ENCODE data around the gene HOXB2.

The HOXB2 gene

GRCh38 chr17:48545022-48545375, at the start of gene HOXB2:
TSS of gene HOXB2 (minus strand) at chr17:48545109. CDS start at chr17:48544911, 198 bp downstream.
- no peak for DNase-seq

DNA sequence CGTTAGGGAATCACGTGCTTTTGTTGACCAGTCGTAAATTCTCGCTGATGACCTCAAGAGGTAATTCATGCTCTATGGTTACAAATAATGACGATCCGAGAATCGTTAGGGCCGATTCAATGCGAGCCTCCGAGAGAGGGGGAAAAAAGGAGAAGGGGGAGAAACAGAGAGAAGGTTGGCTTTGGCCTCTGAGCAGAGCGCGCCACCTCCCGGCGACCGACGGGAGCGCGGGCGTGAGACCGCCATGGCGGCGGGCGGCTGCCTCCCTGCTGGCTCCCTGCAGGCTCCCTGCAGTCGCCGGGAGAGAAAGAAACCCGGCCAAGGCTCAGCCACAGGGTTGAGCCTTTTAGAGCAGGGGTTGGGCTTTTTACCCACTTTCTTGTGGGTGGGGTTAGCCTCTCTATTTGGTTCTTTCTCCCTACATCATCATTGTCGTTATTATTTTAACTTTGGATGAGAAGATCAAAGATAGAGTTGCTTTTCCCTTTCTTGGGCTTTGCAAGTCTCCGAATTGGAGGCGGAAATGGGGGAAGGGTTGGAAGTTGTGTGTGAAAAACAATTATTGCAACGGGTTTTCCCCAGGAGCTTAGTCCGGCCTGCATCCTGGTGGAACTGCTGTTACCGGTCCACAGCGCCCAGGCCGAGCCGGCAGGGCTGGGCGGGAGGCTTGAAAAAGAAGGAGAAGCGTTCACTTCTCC, 49.1 kb upstream of the HOXB2 start:
- peak; percentile 87 to 95 for DNase-seq

- DNase-seq = no peak
Measured at GRCh38 chr17:48593126-48593829, 48.4 kb upstream of the HOXB2 start, which contains the start of gene HOXB5. TSS of gene HOXB5 (minus strand) at chr17:48593779. CDS start at chr17:48593682, 97 bp downstream.

GRCh38 chr17:48592577-48592976, 47.7 kb upstream of the HOXB2 start:
- DNase-seq = no peak

GRCh38 chr17:48592057-48592514, 47.2 kb upstream of the HOXB2 start:
- no peak for DNase-seq

DNA sequence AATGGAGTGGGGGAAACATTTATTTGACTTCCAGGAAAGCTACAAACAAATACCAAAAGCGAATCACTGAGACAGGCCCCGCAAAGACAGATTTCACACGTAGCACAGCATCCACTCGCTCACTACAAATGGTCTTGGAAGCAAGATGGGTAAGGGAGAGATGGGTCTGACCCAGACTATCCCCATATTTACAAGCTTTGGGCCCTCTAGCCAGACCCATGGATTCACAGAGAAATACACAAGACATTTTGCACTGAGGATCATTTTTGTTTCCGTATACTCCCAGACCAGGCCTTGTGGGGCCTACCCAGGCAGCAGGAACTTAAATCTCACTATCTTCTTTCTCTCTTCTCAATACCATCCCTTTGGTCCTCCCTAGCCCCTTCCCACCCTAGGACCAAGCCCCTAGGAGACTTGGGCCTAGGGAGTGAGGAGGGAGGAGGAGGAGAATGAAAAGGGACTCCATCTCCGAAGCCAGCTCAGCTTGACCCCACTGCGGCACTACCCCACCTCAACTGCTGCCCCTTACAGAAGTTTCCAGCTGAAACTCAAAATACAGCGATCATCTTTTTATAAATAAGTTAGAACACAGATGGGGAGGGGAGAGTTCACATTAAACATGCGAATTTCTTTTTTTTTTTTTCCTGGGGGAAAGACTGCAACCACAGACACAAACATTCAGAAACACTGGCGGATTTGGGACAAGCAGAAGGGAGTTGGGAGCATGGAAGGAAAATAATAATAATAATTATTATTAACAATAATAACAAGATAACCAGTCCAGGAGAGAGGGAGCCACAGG, 46.5 kb upstream of the HOXB2 start:
- DNase-seq = no peak

DNA sequence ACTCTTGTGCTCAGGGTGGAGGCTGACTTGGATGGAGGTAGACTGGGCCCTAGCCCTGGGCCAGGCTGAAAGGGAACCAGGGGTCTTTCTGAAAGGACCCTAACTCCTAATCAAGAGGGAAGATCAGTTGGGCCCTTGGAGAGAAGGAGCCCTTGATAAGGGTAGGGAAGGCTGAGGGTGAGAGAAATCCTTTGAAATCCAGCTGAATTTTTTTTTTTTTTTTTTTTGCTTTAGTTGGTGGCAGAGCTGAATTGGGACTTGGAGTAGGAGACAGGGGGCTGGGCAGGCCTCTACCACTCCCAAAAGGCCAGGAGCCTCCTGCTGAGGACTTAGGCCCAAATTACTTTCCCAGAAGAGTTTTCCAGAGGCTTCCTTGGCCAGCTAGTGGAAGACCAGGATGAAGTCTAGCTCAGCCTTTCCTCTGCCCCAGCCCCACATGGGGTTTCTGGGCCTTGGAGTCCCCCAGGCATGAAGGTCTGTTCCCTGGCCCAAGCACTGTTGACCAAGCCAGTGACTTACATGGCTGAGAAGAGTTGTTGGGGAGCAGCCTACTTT, 45.8 kb upstream of the HOXB2 start:
- no peak for DNase-seq

DNA sequence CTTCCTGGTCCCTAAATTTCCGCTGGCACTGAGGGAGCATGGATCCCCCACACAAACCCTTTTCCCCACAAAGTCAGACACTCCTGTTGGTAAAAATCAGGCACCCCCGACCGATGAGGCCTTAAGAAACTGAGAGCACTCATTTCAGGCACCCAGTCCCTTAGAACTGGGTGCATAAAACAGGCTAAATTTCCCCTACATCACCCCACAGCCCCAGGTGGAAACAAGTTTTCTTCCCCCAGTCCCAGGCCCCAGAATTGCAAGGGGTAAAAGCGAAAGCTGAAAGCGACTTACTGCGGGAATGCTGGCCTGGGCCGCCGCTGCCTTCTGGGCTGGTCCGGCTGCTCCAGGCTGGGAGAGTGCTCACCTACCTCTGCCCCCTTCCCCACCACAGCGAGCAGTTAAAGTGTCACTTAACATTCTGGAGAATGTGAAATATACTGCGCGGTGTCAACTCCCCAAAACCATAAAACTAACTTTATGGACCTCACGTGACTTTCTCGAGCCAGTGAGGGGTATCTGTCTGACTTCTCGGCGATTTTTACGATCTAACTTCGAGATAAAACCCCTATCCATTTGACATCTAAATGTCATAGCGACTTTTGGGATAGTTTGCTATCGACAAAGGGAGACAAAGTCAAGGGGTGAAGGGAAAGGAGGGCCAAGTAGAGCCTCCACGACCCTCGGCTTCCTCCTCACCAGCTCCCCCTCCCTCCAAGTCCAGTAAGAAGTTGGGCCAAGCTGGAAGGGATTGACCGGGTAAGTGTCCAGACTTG, 45.1 kb upstream of the HOXB2 start, which contains the start of gene HOXB3:
Gene HOXB3, minus strand, starts transcription at position 411 of the 776 bp plus-strand sequence. CDS start 37,767 bp downstream, outside the sequence.
- no peak for DNase-seq

DNA sequence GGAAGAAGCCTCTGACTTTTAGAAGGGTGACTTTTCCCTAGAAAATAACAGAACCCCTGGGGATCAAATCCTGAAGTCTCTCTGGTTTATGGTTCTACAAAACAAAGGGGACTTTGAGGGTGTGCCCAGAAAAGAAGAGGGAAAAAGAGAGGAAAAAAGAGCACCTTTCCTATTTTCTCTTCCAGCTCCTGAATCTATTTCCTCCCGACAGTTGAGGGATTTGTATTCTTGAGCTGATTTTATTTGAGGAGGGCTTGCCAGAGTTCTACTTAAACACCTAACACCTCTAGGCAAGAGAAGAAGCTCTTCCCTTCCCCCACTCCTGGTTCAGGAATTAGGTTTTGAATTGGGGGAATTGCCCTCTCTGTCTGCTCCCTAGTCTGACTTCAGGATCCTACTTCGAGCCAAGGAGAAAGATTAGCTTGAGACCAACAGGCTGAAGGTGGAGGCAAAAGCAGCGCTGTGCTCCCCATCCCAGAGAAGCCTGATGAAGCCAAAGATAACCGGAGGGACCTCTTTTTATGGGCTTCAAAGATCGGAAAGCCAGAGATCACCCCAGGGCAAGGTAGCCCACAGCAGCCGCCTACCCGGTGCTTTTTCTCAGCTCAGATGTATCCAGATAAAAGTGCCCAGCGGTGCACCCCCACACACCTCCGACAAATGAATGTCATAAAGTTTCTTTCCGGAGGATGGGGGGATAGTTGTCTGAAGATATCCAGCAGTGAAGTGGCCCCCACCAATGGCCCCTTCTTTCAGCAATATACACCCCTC, 44.3 kb upstream of the HOXB2 start:
- DNase-seq = no peak

- DNase-seq = no peak
Measured at GRCh38 chr17:48588528-48588927, 43.6 kb upstream of the HOXB2 start.

GRCh38 chr17:48588074-48588415, 43.1 kb upstream of the HOXB2 start:
- DNase-seq = no peak

DNA sequence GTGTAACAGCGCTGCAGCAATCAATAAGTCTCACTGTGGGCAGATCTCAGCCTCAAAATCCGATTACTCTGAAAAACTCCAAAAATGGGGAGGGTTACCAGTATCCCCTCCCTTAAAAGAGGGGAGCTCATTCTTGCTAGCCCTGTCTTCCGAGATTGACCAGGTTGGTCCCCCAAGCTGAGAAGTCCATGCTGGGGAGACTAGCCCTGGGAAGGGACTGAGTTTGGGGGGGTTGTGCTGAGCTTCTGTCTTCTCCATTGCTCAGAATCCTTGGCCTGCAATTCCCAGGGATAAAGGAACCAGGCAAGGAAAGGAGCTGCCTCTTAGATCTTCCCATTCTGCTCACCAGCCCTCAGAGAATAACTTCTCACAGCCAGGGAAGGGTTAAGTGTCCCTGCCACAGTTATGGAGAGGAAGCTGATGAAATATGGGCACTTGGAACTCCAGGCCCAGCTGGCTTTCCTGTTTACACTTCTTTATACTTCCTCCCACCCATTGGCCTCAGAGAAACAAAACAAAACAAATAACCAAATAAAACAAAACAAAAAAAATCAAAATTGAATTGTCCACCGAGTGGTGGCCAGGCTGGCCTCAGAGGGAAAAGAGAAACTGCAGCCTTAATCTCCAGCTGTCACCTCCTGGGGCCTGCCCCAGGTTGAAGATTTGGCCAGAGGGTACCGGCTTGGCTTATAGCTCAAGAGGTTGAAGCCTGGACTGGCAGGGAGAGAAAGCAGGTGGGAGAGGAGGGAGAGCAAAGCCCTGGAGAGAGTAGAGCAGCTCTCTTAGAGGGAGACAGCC, 42.6 kb upstream of the HOXB2 start:
- DNase-seq = no peak

DNA sequence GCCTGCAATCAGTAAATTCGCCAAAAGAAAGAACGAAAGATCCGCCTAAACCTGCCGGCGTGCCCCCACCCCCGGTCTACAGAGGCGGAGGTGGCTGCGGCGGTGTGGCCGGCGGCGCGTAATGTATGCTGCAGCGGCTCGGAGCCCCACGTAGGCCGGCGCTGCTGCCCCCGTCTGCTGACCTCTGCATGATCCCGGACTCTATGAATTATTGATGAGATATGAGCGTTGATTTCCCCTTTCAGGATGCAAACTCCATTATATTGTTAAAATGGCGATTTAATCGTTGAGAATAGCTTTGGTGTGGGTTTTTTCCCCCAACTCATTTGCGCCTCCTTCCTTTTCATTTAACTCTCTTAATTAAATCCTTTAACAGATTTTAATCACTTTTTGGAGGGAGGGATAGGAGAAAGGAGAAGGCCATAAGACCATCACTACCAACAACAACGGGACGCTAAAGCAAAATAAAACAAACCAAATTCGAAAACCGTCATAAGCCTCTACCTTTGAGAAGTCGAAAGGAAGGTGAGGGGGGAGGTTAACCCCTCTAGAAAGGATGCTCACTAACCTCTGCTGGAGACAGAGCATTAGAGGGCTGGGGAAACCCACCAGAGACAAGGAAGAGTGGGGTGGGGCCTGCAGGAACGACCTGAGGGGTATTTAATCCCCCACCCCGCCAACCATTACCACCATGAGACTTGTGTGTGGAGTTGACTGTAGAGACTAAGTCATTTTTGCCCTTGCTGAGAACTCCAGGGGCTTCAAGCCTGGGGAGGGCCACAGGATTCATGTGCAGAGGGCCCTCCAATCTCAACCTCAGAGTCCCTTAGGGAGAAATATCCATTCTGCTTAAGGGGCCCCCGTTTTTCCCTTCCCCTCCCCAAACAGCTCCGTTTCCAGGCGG, 41.7 kb upstream of the HOXB2 start:
- no peak for DNase-seq

- DNase-seq = no peak
Measured at GRCh38 chr17:48584223-48584741, 39.4 kb upstream of the HOXB2 start.

GRCh38 chr17:48583708-48584222, 38.9 kb upstream of the HOXB2 start:
- no peak for DNase-seq

DNA sequence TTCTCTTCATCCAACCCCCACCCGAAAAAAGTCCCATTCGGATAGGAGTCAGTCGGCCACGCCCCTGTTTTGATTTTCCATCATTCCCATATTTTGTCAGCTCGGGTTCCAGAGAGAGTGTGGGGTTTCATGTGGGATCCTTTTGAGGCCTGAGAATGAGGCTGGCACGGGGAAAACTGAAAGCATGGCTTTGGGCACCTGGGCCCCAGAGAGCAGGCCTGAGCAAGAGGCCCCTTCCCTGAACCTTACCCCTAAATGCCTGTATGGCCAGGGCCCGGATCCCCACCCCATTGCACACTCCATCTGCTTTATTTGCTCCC, 37.8 kb upstream of the HOXB2 start:
- DNase-seq = no peak

DNA sequence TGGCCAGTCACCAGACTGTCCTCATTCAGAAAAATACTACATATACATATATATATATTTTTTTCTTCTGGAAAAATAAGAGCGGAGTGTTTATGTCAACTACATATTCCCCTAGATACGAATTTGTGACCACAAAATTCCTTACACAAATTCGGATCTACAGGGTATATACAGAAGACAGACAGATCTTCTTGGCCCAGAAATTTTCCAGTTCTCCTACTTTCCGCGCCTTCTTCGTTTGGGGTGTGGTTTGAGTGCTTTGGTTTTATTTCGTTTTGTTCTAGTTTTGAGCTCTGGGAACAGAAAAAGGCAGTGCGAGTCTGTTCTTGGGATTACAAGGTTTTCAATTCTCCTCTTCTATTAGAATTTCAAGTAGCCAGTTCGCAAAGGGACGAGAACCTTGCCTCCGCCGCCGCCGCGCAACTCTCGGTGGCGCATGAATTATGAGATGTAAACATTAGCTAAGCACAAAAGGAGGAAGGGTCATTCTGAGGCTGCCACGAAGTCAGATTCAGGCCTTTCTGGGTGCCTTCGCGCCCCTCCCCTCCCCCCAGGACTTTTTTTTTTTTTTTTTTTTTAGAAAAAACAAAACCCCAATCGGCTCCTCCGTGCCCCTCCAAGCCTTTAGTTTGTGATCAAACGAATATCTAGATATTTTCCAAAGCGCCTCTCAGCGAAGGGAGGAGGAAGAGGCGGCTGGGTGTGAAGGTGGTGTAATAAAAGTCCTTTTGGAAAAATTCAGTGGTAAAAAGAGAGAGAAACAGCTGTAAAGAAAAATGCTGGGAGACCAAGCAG, 35.0 kb upstream of the HOXB2 start:
- DNase-seq = no peak

DNA sequence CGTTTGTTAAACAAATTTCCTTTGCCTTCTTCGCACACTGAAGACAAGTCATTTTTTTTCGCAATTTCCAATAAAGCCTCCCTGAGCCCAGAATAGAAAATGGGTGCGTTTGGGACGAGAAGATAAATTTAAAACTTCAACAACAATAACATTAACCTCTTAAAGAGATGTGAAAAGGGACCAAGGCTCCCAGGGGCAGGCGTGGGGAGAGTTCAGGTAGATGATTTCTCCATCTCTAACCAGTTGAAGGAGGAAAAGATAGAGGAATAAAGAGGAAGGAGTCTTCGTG, 34.5 kb upstream of the HOXB2 start:
- DNase-seq = no peak

Data from NCI-H187 (cell line).